ENCODE measurements around the gene RIMKLB.

RIMKLB gene

DNA sequence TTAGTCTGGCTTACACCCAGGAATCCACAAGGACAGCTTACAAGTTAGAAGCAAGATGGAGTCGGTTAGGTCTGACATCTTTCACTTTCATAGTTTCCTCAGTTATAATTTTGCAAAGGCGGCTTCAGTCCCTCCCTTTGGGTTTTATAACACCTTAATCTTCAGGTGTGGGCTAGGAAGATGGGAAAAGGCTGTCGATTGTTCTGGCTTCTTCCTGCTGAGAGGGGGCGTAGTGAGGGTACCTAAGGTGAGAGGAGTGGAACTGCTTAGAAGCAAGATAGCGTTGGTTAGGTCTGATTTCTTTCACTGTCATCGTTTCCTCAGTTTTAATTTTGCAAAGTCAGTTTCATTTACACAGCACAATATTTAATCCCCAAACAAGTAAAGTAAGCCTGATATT, 134.7 kb downstream of the RIMKLB start:
- no peak overlapping the region for H3K4me3 ChIP-seq (ENCODE audit: low read depth, low read length)
- H3K27ac ChIP-seq (ENCODE audit: low read depth, low read length), result no peak overlapping the region
- no peak overlapping the region for H3K9ac ChIP-seq (ENCODE audit: low read length)
- no peaks in the 10 kb centered on the region for H3K9me3 ChIP-seq (ENCODE audit: control insufficient read depth, insufficient read depth, low read depth, low read length)
- H3K36me3 ChIP-seq (ENCODE audit: control insufficient read depth, insufficient read depth, low read length), result no peaks in the 10 kb centered on the region
- no peaks in the 10 kb centered on the region for H3K27me3 ChIP-seq (ENCODE audit: control insufficient read depth, insufficient read depth, low read length)
- peaks cover 62% of the 10 kb centered on the region for H3K4me1 ChIP-seq (ENCODE audit: control insufficient read depth, insufficient read depth, low read length)
